Neuron (in vitro differentiated cells): Measurements from ENCODE around the gene HSPB7.
"Not testable (repeated sequence)": the region's sequence is repeated elsewhere in the genome, so short reads cannot be mapped to it uniquely, and the experiment has no call there.

Experiments
- H2AFZ ChIP-seq: one replicate; pipeline ENCODE4 v1.6.1; 2013; ENCODE audit warnings: low read depth, mild to moderate bottlenecking, inconsistent platforms, low read length, moderate library complexity
- H3K27me3 ChIP-seq: one replicate; pipeline ENCODE4 v1.6.1; 2013; ENCODE audit warnings: low read length; ENCODE audit not compliant: insufficient read depth
- H3K36me3 ChIP-seq: one replicate; pipeline ENCODE4 v1.6.1; 2013; ENCODE audit warnings: low read length; ENCODE audit not compliant: insufficient read depth
- H3K4me1 ChIP-seq: one replicate; pipeline ENCODE4 v1.6.1; 2013; ENCODE audit warnings: low read length; ENCODE audit not compliant: insufficient read depth
- H3K4me3 ChIP-seq: 2 replicates; pipeline ENCODE4 v1.5.1; 2013; ENCODE audit warnings: mild to moderate bottlenecking, low read length, moderate library complexity
- H3K9me3 ChIP-seq: one replicate; pipeline ENCODE4 v1.6.1; 2013; ENCODE audit warnings: low read length

Gene HSPB7

DNA sequence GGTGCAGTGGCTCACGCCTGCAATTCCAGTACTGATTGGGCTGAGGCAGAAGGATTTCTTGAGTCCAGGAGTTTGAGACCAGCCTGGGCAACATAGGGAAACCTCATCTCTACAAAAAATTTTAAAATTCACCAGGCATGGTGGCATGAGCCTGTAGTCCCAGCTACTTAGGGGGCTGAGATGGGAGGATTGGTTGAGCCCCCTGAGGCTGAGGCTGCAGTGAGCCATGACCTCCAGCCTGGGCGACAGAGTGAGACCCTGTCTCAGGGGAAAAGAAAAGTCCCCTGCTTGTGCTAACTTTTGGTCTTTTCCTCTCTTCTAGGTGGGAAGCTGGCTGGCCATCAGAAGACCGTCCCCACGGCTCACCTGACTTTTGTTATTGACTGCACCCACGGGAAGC is 12.2 kb downstream of the HSPB7 start:
- no peaks in the 10 kb centered on the region for H3K36me3 ChIP-seq
- no peak overlapping the region for H2AFZ ChIP-seq
- no peak overlapping the region for H3K4me3 ChIP-seq
- no peaks in the 10 kb centered on the region for H3K27me3 ChIP-seq
- H3K4me1 ChIP-seq: no peaks in the 10 kb centered on the region
- H3K9me3 ChIP-seq: no peaks in the 10 kb centered on the region

DNA sequence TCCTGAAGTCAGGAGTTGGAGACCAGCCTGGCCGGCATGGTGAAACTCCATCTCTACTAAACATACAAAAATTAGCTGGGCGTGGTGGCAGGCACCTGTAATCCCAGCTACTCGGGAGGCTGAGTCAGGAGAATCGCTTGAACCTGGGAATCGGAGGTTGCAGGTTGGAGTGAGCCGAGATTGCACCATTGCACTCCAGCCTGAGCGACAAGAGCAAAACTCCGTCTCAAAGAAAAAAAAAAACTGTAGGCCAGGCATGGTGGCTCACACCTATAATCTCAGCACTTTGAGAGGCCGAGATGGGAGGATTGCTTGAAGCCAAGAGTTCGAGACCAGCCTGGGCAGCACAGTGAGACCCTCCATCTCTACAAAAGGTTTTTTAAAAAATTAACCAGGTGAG is 16.6 kb downstream of the HSPB7 start:
- H3K36me3 ChIP-seq, H3K4me1 ChIP-seq, H3K27me3 ChIP-seq, H2AFZ ChIP-seq, H3K4me3 ChIP-seq, H3K9me3 ChIP-seq: not testable (repeated sequence)

DNA sequence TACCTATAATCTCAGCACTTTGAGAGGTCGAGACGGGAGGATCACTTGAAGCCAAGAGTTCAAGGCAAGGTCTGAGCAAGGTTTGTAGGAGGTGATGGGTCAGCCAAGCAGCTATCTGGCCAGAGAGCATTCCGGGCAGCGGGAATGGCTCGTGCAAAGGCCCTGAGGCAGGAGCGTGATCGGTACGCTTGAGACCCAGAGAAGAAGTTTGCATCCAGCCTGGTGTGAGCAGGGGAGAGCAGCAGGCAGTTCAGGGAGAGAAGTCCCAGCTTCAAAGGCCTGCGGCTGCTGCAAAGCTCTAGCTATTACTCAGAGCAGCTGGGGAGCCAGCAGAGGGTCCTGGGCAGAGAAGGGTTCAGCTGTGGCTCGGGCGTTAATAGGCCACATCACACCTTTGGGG is 18.9 kb downstream of the HSPB7 start:
- Histone ChIP-seq H3K4me1 (no peaks in the 10 kb centered on the region), H3K4me3 (no peak overlapping the region), H3K9me3 (no peaks in the 10 kb centered on the region)

DNA sequence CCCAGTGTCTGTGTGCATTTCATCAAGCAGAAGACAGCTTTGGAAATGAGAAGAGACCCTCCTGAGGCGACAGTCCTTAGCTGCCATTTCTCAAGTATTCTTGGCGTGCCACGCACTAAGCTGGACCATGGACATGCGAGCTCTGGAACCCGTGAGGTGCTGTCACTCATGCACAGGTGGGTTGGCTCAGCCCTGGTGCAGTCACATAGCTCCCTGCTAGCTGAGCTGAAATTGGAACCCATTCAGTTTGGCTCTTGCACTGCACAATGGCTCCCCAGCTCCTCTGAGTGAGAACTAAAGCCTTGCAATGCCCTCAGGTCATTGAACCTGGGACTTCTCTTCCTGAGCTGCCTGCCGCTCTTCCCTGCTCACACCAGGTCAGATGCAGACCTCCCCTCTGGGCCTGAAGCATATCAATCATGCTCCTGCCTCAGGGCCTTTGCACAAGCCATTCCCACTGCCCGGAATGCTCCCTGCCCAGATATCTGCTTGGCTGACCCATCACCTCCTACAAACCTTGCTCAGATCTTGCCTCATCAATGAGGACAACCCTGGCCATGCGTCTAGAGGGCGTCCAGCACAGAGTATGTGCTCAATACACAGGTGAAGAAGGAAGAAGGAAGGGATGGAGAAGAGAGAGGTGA is 20.1 kb downstream of the HSPB7 start:
- no peaks in the 10 kb centered on the region for H3K9me3 ChIP-seq
- no peaks in the 10 kb centered on the region for H3K36me3 ChIP-seq
- no peak overlapping the region for H2AFZ ChIP-seq
- no peak overlapping the region for H3K4me3 ChIP-seq
- H3K27me3 ChIP-seq: no peaks in the 10 kb centered on the region
- no peaks in the 10 kb centered on the region for H3K4me1 ChIP-seq

More for the DNA sequence above, 18.9 kb downstream of the HSPB7 start:
- Histone ChIP-seq H2AFZ (no peak overlapping the region), H3K27me3 (no peaks in the 10 kb centered on the region), H3K36me3 (no peaks in the 10 kb centered on the region)

DNA sequence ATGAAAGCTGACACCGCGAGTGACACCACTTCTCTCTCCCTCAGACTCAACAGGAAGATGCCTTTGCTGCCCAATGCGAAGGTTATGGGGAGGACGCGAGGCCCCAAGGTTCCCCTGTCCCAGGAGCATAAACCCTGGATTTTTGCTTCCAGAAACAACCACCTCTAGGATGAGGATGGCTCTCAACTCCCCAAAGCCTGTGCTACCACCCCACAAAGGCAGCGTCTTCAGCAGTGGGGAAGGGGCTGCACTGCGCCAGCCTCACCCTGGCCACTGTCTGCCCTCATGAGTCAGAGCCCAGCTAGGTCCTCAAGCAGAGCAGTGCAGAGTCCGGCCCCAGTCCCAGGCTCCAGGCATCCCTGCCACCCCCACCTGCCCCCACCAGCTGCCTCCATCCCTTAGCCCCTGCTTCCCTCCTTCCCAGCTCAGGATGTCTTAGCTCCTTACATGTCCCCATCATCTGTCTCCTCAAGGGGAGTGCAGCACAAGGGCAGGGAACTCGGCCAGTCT is 20.7 kb downstream of the HSPB7 start:
- Histone ChIP-seq H3K36me3 (no peaks in the 10 kb centered on the region), H2AFZ (no peak overlapping the region), H3K4me3 (no peak overlapping the region), H3K9me3 (no peaks in the 10 kb centered on the region), H3K4me1 (no peaks in the 10 kb centered on the region), H3K27me3 (no peaks in the 10 kb centered on the region)

DNA sequence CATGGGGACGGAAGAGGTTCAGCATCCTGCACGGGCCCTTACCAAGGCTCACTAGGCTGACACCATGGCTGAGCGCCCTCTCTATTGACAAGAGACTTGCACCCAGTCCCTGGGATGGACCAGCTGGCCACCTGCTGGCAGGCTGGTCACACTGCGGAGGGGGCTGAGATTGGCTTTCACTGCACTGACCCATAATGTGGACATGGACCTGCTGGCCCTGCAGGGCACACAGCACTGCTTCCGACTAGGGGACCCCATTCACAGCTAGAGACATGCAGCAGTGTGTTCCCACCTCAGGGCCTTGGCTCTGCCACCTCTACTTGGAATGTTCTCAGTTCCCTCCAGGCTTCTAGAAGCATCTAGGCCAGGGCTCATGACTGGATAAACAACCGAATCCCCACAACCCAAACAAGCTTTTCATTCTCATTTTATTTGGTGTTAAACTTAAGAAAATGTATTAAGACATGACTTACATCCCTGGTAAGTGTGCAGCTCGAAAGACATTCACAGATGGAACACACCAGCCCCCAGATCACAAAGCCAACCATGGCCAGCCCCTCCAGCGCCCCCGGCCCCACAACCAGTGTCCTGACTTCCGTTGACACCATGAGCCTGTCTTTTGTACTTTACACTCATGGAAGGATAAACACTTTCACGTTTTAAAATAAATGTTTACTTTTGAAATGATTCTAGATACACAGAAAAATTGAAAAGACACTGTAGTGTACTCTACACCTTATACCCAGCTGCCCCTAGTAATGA is 23.1 kb downstream of the HSPB7 start:
- H3K4me3 ChIP-seq: no peak overlapping the region
- no peaks in the 10 kb centered on the region for H3K36me3 ChIP-seq
- H3K4me1 ChIP-seq: no peaks in the 10 kb centered on the region
- H3K27me3 ChIP-seq: no peaks in the 10 kb centered on the region
- H3K9me3 ChIP-seq: no peaks in the 10 kb centered on the region
- no peak overlapping the region for H2AFZ ChIP-seq

DNA sequence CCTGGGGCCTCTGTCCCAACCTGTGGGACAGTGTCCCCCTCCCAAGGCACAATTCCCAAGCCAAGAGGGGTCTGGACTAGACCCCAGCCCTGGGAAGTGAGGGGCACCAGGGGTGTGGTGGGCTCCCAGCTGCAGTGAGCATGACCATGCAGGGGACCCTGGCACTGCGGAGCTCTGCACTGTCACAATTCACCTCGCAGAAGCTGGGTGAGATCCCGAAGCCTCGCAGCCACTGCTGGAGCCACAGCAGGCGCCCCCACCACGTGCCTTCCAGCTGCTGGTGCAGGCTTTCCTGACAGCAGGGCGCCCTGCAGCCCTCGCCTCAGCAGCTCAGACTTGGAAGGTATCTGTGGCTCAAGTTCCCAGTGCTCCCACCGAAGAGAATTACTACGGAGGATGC is 23.8 kb downstream of the HSPB7 start:
- no peak overlapping the region for H2AFZ ChIP-seq

DNA sequence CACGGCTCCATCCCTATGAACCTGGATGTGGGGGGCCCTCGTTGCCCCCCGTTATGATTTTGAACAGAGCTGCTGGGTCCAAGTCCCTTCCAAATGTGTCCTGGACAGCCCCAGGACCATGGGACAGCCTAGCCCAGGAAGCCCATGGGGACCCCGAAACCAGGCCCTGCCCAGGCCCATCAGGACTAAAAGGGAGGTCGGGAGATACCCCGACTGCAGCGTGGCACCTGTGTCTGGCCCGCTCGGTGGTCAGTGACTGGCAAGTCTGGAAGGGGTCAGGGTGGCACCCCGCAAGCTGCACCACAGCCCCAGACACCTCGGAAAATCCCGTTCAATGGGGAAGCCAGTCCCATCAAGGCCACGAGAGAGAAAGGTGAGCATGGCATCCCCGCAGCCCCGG is 24.2 kb downstream of the HSPB7 start:
- no peaks in the 10 kb centered on the region for H3K4me1 ChIP-seq
- no peaks in the 10 kb centered on the region for H3K36me3 ChIP-seq
- no peak overlapping the region for H2AFZ ChIP-seq
- no peak overlapping the region for H3K4me3 ChIP-seq
- H3K9me3 ChIP-seq: no peaks in the 10 kb centered on the region
- no peaks in the 10 kb centered on the region for H3K27me3 ChIP-seq

More for the DNA sequence above, 23.8 kb downstream of the HSPB7 start:
- Histone ChIP-seq H3K4me3 (no peak overlapping the region), H3K4me1 (no peaks in the 10 kb centered on the region), H3K9me3 (no peaks in the 10 kb centered on the region), H3K27me3 (no peaks in the 10 kb centered on the region), H3K36me3 (no peaks in the 10 kb centered on the region)

DNA sequence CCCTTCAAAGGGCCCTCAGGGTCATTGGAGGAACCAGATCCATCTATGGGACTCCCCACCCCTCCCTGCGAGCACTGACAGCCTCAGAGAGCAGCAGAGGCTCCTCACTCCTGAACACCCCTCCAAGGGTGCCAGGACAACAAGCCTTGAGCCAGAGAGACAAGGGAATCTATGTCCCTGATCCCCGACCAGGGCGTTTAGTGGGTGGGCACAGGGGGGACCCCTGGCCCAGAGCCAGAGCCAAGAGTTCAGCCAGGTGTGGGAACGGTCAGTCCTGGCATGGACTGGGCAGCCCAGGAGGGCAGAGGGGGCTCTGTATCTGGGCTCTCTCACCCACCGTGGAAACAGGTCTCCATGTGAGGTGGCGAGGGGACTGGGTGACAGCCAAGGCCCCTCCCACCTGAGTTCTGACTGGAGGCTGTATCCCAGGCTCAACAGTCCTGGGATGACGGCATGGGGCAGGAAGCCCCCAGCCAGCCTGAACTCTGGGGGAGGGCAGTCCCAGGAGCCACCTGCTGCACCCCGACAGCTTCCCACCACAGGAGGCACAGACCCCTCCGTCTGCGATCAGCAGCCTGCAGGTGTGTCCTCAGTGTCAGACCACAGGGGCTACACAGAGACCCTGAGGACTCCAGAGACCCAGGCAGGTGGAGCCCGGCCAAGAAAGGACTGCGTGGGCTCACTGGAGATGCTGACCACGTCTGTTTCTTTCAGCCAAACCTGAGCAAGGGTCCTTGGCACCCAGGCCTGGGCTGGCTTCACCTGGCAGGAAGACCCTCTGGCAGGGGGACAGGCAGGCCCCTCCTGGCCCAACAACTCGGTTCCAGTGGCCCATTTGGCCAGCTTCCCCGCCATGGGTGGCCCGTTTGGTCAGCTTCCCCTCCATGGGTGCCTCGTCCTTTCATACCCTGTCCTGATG is 25.0 kb downstream of the HSPB7 start:
- Histone ChIP-seq H3K4me3 (no peak overlapping the region), H3K4me1 (no peaks in the 10 kb centered on the region), H2AFZ (no peak overlapping the region), H3K27me3 (no peaks in the 10 kb centered on the region), H3K36me3 (no peaks in the 10 kb centered on the region), H3K9me3 (no peaks in the 10 kb centered on the region)

DNA sequence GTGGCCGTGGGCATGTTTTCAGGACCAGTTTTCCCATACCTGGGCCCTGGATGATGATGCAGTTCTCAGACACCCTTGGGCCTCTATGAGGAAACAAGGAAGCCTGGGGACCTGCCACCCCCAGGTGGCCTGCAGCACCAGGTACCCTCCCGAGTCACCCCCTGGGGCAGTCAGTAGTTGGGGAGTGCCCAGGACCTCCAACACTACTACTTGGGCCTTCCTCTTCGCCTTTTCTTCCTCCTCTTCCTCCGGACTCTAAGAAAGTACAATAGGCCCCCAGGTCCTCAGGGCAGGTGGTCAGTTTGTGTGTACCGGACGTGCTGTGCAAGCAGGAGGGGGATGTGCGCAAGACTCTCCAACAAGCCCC is 25.7 kb downstream of the HSPB7 start:
- H3K27me3 ChIP-seq: no peaks in the 10 kb centered on the region
- no peaks in the 10 kb centered on the region for H3K36me3 ChIP-seq
- no peaks in the 10 kb centered on the region for H3K4me1 ChIP-seq
- H3K4me3 ChIP-seq: no peak overlapping the region
- no peaks in the 10 kb centered on the region for H3K9me3 ChIP-seq
- H2AFZ ChIP-seq: no peak overlapping the region

DNA sequence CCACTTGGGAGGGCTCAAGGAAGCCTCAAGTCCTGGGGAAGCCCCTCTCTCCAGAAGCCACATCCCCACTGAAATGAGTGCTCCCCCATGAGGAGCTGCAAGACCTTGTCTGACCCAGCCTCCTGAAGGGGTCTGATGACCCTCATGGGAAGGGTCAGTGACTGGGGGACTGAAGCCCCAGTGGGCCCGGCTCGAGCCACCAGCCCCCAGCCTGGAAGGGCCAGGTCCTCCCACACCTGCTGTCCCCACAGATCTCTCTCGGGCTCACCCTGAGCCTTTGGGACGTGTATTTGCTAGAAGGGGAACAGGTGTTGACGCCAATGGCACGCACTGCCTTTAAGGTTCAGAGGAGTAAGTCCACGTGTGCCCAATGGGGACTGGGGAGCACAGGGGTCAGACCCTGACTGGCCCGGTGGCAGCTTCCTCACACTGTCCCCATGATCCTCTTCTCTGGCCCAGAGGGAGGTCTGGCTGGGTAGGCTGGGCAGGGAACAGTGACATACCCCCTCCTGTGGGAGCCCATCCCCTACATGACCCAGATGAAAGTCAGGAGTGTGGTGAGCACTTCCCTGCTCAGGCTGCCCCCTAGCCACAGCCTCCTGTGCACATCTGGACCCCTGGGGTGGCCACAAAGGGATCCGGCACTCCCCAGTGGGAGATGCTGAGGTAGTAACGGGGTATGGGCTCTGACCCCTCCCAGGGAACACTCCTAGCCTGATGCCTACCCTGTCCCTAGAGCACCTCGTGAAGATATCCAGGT is 26.2 kb downstream of the HSPB7 start:
- Histone ChIP-seq H3K4me3 (no peak overlapping the region), H3K4me1 (no peaks in the 10 kb centered on the region)

DNA sequence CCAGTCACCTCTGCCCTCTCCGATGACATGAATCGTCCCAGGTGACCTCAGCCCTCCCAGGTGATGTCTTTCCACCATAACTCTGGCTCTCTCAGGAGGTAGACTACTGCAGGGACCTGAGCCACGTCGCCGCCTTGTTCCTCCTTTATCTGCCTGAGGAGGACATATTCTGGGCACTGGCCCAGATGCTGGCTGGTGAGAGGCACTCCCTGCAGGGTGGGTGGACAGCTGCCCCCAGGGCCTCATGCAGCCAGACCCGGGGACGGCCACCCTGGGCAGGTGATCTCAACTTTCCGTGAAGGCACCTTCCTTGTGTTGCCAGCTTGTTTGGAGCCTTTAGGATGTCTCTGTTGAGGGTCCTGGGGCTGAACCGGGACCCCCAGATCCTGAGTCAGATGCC is 28.1 kb downstream of the HSPB7 start:
- Histone ChIP-seq H3K4me1 (no peaks in the 10 kb centered on the region), H2AFZ (no peak overlapping the region)

More for the DNA sequence above, 26.2 kb downstream of the HSPB7 start:
- Histone ChIP-seq H3K27me3 (no peaks in the 10 kb centered on the region), H2AFZ (no peak overlapping the region), H3K36me3 (no peaks in the 10 kb centered on the region), H3K9me3 (no peaks in the 10 kb centered on the region)

More for the DNA sequence above, 28.1 kb downstream of the HSPB7 start:
- H3K36me3 ChIP-seq: no peaks in the 10 kb centered on the region
- H3K9me3 ChIP-seq: no peaks in the 10 kb centered on the region
- no peak overlapping the region for H3K4me3 ChIP-seq
- peaks cover 2% of the 10 kb centered on the region for H3K27me3 ChIP-seq
